Liver (tissue), 9 donors: ENCODE results near the gene RGMA. TPM values are rescaled to one million over a fixed set of nuclear protein-coding genes. Genes with fewer than 3 reads are reported as not detected.

Source experiments
- DNase-seq: peaks from one replicate; pipeline ENCODE4 v3.0.0-alpha.2; 2017; ENCODE audit warnings: low spot score
- H3K27ac ChIP-seq, 2 donors: one replicate each; pipeline ENCODE4 v1.7.0; 2013; ENCODE audit warnings: inconsistent platforms in 2 of 2, low read length in 2 of 2, control low read depth in 1 of 2, low read depth in 1 of 2, mild to moderate bottlenecking in 1 of 2
- H3K27me3 ChIP-seq, 4 donors: one replicate each; pipeline versions ENCODE4 v1.6.1 to v1.7.0; 2013; ENCODE audit warnings: low read length in 3 of 4, inconsistent platforms in 1 of 4, mild to moderate bottlenecking in 1 of 4, moderate library complexity in 1 of 4; ENCODE audit not compliant: control insufficient read depth in 4 of 4, insufficient read depth in 4 of 4
- H3K36me3 ChIP-seq, 4 donors: one replicate each; pipeline versions ENCODE4 v1.6.1 to v1.7.0; 2013; ENCODE audit warnings: low read length in 3 of 4, mild to moderate bottlenecking in 3 of 4, low read depth in 1 of 4, moderate library complexity in 1 of 4; ENCODE audit not compliant: control insufficient read depth in 4 of 4, insufficient read depth in 3 of 4
- H3K4me1 ChIP-seq, 4 donors: one replicate each; pipeline versions ENCODE4 v1.6.1 to v1.7.0; 2013; ENCODE audit warnings: low read length in 3 of 4, mild to moderate bottlenecking in 3 of 4, moderate library complexity in 1 of 4; ENCODE audit not compliant: control insufficient read depth in 4 of 4, insufficient read depth in 4 of 4
- H3K4me3 ChIP-seq, 3 donors: one replicate each; pipeline versions ENCODE4 v1.6.1 to v1.7.0; 2013; ENCODE audit warnings: low read length in 3 of 3, control low read depth in 1 of 3, low read depth in 1 of 3, mild to moderate bottlenecking in 1 of 3
- H3K9ac ChIP-seq, 2 donors: one replicate each; pipeline ENCODE4 v1.7.0; 2013; ENCODE audit warnings: low read length in 2 of 2, mild to moderate bottlenecking in 2 of 2, moderate library complexity in 2 of 2, control low read depth in 1 of 2, low read depth in 1 of 2
- H3K9me3 ChIP-seq, 4 donors: one replicate each; pipeline versions ENCODE4 v1.6.1 to v1.7.0; 2013; ENCODE audit warnings: low read length in 3 of 4; ENCODE audit not compliant: control insufficient read depth in 4 of 4
- ATF3 ChIP-seq: IDR thresholded peaks from 2 replicates; pipeline ENCODE4 v1.6.1; 2016; ENCODE audit warnings: antibody characterized with exemption
- CTCF ChIP-seq: fragments of 150-350 bp; IDR thresholded peaks from 2 replicates; pipeline ENCODE4 v1.5.1; 2017; ENCODE audit warnings: improper control_type of control experiment, low read depth, low read length; ENCODE audit not compliant: missing input control
- EGR1 ChIP-seq, 2 donors: IDR thresholded peaks; 2 replicates each; pipeline ENCODE4 v1.6.1; 2016 to 2018; ENCODE audit warnings: antibody characterized with exemption in 2 of 2, low read depth in 2 of 2
- FOXA1 ChIP-seq: IDR thresholded peaks from 2 replicates; pipeline ENCODE4 v1.6.1; 2016; ENCODE audit warnings: antibody characterized with exemption
- FOXA2 ChIP-seq: IDR thresholded peaks from 2 replicates; pipeline ENCODE4 v1.6.1; 2016; ENCODE audit warnings: antibody characterized with exemption
- GABPA ChIP-seq, 2 donors: IDR thresholded peaks in 1 of 2; conservative IDR thresholded peaks in 1 of 2; 2 replicates each; pipeline ENCODE4 v1.6.1; 2016; ENCODE audit warnings: antibody characterized with exemption in 2 of 2, mild to moderate bottlenecking in 1 of 2, moderate library complexity in 1 of 2
- HNF4A ChIP-seq, 2 donors: conservative IDR thresholded peaks; 2 replicates each; pipeline ENCODE4 v1.6.1; 2016; ENCODE audit warnings: antibody characterized with exemption in 2 of 2, mild to moderate bottlenecking in 2 of 2
- HNF4G ChIP-seq: IDR thresholded peaks from 2 replicates; pipeline ENCODE4 v1.6.1; 2016; ENCODE audit warnings: antibody characterized with exemption
- JUND ChIP-seq, 2 donors: IDR thresholded peaks; 2 replicates each; pipeline ENCODE4 v1.6.1; 2016; ENCODE audit warnings: antibody characterized with exemption in 2 of 2
- MAX ChIP-seq: IDR thresholded peaks from 2 replicates; pipeline ENCODE4 v1.6.1; 2016; ENCODE audit warnings: antibody characterized with exemption
- NR2F2 ChIP-seq: IDR thresholded peaks from 2 replicates; pipeline ENCODE4 v1.6.1; 2016; ENCODE audit warnings: antibody characterized with exemption
- RAD21 ChIP-seq, 2 donors: IDR thresholded peaks; 2 replicates each; pipeline ENCODE4 v1.6.1; 2016; ENCODE audit warnings: antibody characterized with exemption in 2 of 2, mild to moderate bottlenecking in 2 of 2
- SP1 ChIP-seq: IDR thresholded peaks from 2 replicates; pipeline ENCODE4 v1.6.1; 2018; ENCODE audit warnings: antibody characterized with exemption, mild to moderate bottlenecking
- TAF1 ChIP-seq: conservative IDR thresholded peaks from 2 replicates; pipeline ENCODE4 v1.6.1; 2016; ENCODE audit warnings: antibody characterized with exemption, mild to moderate bottlenecking
- YY1 ChIP-seq: IDR thresholded peaks from 2 replicates; pipeline ENCODE4 v1.6.1; 2016; ENCODE audit warnings: antibody characterized with exemption, mild to moderate bottlenecking
- ZBTB33 ChIP-seq: IDR thresholded peaks from 2 replicates; pipeline ENCODE4 v1.6.1; 2016; ENCODE audit warnings: antibody characterized with exemption
- WGBS: extraction: QIAGEN DNeasy Blood & Tissue Kit; methylation state at CpG from one replicate; pipeline ENCODE4 v1.1.7; 2013; 5-methylcytosine and 5-hydroxymethylcytosine counted together
- polyA plus RNA-seq, 2 donors: library from polyadenylated mRNA; stranded (reverse) in 1 of 2; unstranded in 1 of 2; fragments of 200-250 nt in 1 of 2; fragments of >200 nt in 1 of 2; fragmentation: Nextera tagmentation in 1 of 2; extraction: Ambion mirVana in 1 of 2; gene quantifications; one replicate each; pipeline versions ENCODE4 v1.2.1 to v1.2.3, GENCODE V29; 2013 to 2015
- total RNA-seq, 2 donors: library from RNA; depleted of rRNA; stranded (reverse); fragments of >200 nt; gene quantifications; one replicate each; pipeline ENCODE4 v1.2.3, GENCODE V29; 2014
- donor health status: healthy.
- donor health status: healthy.
- donor health status: healthy.
- donor health status: healthy.
- donor health status: healthy.

RGMA gene
- total and polyA plus RNA-seq, 4 donors, result 0.15 to 0.33 (median 0.18) TPM; not detected in 1

GRCh38 chr15:93136606-93137005 is 47.6 kb upstream of the RGMA start (continued):
- TF ChIP-seq ZBTB33 (no peak), ATF3 (no peak)

GRCh38 chr15:93135997-93136397 is 47.0 kb upstream of the RGMA start:
- Histone ChIP-seq H3K9me3 (no peaks in the 10 kb centered on the region), H3K4me1 (no peaks in the 10 kb centered on the region), H3K36me3 (no peaks in the 10 kb centered on the region), H3K4me3 (no peak overlapping the region), H3K27ac (no peak overlapping the region), H3K9ac (no peak overlapping the region), H3K27me3 (peaks cover 0 to 2% (median 0%) of the 10 kb centered on the region in 4 donors)
- WGBS, result 48% methylated on average over 3 of the region's 3 CpGs
- TF ChIP-seq TAF1 (no peak), YY1 (no peak), GABPA (IDR thresholded peaks at IDR 0.05 in 1 of 2, conservative IDR thresholded peaks at IDR 0.05 in 1 of 2) (no peak), MAX (no peak), ZBTB33 (no peak), RAD21 (IDR thresholded peaks at IDR 0.05) (no peak), EGR1 (IDR thresholded peaks at IDR 0.05; ENCODE audit: low read depth in 2 of 2) (no peak), SP1 (no peak), JUND (IDR thresholded peaks at IDR 0.05) (no peak), FOXA1 (no peak)
- no peak for DNase-seq

- Histone ChIP-seq H3K9me3 (no peaks in the 10 kb centered on the region), H3K27me3 (peaks cover 0 to 2% (median 0%) of the 10 kb centered on the region in 4 donors), H3K9ac (no peak overlapping the region), H3K27ac (no peak overlapping the region), H3K36me3 (no peaks in the 10 kb centered on the region), H3K4me3 (no peak overlapping the region), H3K4me1 (no peaks in the 10 kb centered on the region)
- TF ChIP-seq ZBTB33, result no peak
- no peak for TF ChIP-seq NR2F2
- TF ChIP-seq RAD21 (IDR thresholded peaks at IDR 0.05), result no peak
- no peak for TF ChIP-seq JUND (IDR thresholded peaks at IDR 0.05)
- TF ChIP-seq MAX, result no peak
- TF ChIP-seq FOXA1, result no peak
- TF ChIP-seq ATF3, result no peak
- no peak for TF ChIP-seq HNF4A (conservative IDR thresholded peaks at IDR 0.05)
- TF ChIP-seq FOXA2, result no peak
- no peak for TF ChIP-seq CTCF
- no peak for TF ChIP-seq HNF4G
- DNase-seq, result no peak
- 81% methylated on average over 3 of the region's 3 CpGs for WGBS
Observed at GRCh38 chr15:93135459-93135858, 46.4 kb upstream of the RGMA start.
